Trophoblast cell (in vitro differentiated cells and primary cell): Measurements from ENCODE around the gene CRP.

Source experiments
- DNase-seq, 2 donors: peaks; one replicate each; pipeline ENCODE4 v3.0.0-alpha.2; 2016
- H2AFZ ChIP-seq: 2 replicates; pipeline ENCODE4 v1.6.1; 2013; ENCODE audit warnings: low read length, moderate library complexity, mild to moderate bottlenecking; ENCODE audit not compliant: insufficient read depth, poor library complexity
- H2AK5ac ChIP-seq: 2 replicates; pipeline ENCODE4 v1.6.1; 2013; ENCODE audit warnings: mild to moderate bottlenecking, low read length
- H2BK120ac ChIP-seq: 2 replicates; pipeline ENCODE4 v1.6.1; 2013; ENCODE audit warnings: low read length, mild to moderate bottlenecking, moderate library complexity; ENCODE audit not compliant: insufficient read depth, poor library complexity
- H2BK12ac ChIP-seq: 2 replicates; pipeline ENCODE4 v1.6.1; 2013; ENCODE audit warnings: mild to moderate bottlenecking, low read length, moderate library complexity
- H2BK5ac ChIP-seq: 2 replicates; pipeline ENCODE4 v1.6.1; 2013; ENCODE audit warnings: low read length, low read depth, moderate library complexity, mild to moderate bottlenecking; ENCODE audit not compliant: poor library complexity
- H3K14ac ChIP-seq: 2 replicates; pipeline ENCODE4 v1.6.1; 2013; ENCODE audit warnings: mild to moderate bottlenecking, low read length
- H3K18ac ChIP-seq: 2 replicates; pipeline ENCODE4 v1.6.1; 2013; ENCODE audit warnings: mild to moderate bottlenecking, low read length
- H3K23ac ChIP-seq: 2 replicates; pipeline ENCODE4 v1.6.1; 2013; ENCODE audit warnings: low read length
- H3K27ac ChIP-seq: 2 replicates; pipeline ENCODE4 v1.5.1; 2013; ENCODE audit warnings: low read depth, mild to moderate bottlenecking, inconsistent platforms, low read length, moderate library complexity
- H3K27me3 ChIP-seq: 2 replicates; pipeline ENCODE4 v1.6.1; 2013; ENCODE audit warnings: inconsistent platforms, mild to moderate bottlenecking, low read length, moderate library complexity; ENCODE audit not compliant: insufficient read depth
- H3K36me3 ChIP-seq, 2 experiments: 1 replicate in 1 of 2; 2 replicates in 1 of 2; pipeline ENCODE4 v1.6.1; 2013; ENCODE audit warnings: low read length in 2 of 2, mild to moderate bottlenecking in 2 of 2, moderate library complexity in 1 of 2; ENCODE audit not compliant: insufficient read depth in 2 of 2, control insufficient read depth in 1 of 2
- H3K4ac ChIP-seq: 2 replicates; pipeline ENCODE4 v1.6.1; 2013; ENCODE audit warnings: low read depth, mild to moderate bottlenecking, low read length, moderate library complexity
- H3K4me1 ChIP-seq, 2 experiments: 1 replicate in 1 of 2; 2 replicates in 1 of 2; pipeline ENCODE4 v1.6.1; 2013; ENCODE audit warnings: low read length in 2 of 2, mild to moderate bottlenecking in 2 of 2, moderate library complexity in 1 of 2; ENCODE audit not compliant: insufficient read depth in 2 of 2, control insufficient read depth in 1 of 2
- H3K4me2 ChIP-seq: 2 replicates; pipeline ENCODE4 v1.6.1; 2013; ENCODE audit warnings: inconsistent platforms, mild to moderate bottlenecking, low read length, moderate library complexity
- H3K4me3 ChIP-seq: 2 replicates; pipeline ENCODE4 v1.5.1; 2013; ENCODE audit warnings: mild to moderate bottlenecking, low read depth, low read length, inconsistent platforms
- H3K79me1 ChIP-seq: one replicate; pipeline ENCODE4 v1.6.1; 2013; ENCODE audit warnings: low read length
- H3K79me2 ChIP-seq: 2 replicates; pipeline ENCODE4 v1.6.1; 2013; ENCODE audit warnings: low read length, mild to moderate bottlenecking; ENCODE audit not compliant: control insufficient read depth, insufficient read depth, poor library complexity
- H3K9ac ChIP-seq: 2 replicates; pipeline ENCODE4 v1.6.1; 2013; ENCODE audit warnings: mild to moderate bottlenecking, low read length
- H3K9me3 ChIP-seq: 2 replicates; pipeline ENCODE4 v1.6.1; 2013; ENCODE audit warnings: low read depth, mild to moderate bottlenecking, control low read depth, inconsistent platforms, low read length; ENCODE audit not compliant: insufficient read depth
- H4K12ac ChIP-seq: 2 replicates; pipeline ENCODE4 v1.6.1; 2013; ENCODE audit warnings: low read depth, mild to moderate bottlenecking, low read length, moderate library complexity
- H4K8ac ChIP-seq: 2 replicates; pipeline ENCODE4 v1.6.1; 2013; ENCODE audit warnings: low read depth, mild to moderate bottlenecking, low read length, moderate library complexity
- H4K91ac ChIP-seq: one replicate; pipeline ENCODE4 v1.6.1; 2013; ENCODE audit warnings: low read depth, mild to moderate bottlenecking, low read length, moderate library complexity
- WGBS: extraction: QIAGEN DNeasy Blood & Tissue Kit; methylation state at CpG from one replicate; pipeline ENCODE4 v1.1.7; 2013; ENCODE audit warnings: missing lambda C conversion rate; ENCODE audit not compliant: insufficient read length, insufficient coverage; ENCODE audit errors: extremely low coverage; 5-methylcytosine and 5-hydroxymethylcytosine counted together

CRP gene

DNA sequence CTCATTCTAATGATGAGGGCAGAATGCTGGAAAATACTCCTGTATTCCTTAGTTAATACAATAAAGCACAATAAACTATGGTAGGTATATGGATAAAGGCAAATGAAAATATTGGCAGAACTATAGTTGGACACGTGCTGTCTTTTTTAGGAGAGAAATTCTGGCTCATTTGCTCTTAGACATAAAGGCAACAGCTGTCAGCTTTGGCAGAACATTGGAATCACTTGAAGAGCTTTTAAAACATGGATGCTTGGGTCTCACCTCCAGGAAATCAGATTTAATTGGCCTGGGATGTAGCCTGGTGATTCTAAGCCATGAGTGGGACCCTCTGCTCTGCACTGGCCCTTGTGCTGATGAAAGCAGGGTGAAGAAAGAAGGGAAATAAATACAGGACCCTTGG lies 9.9 kb downstream of the CRP start:
- peaks cover 10% of the 10 kb centered on the region for H3K79me1 ChIP-seq
- peak overlapping the region; percentile 61 for H2BK12ac ChIP-seq
- H3K27me3 ChIP-seq, result no peaks in the 10 kb centered on the region
- H3K79me2 ChIP-seq, result no peaks in the 10 kb centered on the region
- no peak overlapping the region for H3K9ac ChIP-seq
- H4K91ac ChIP-seq, result peak overlapping the region; percentile 79
- H3K18ac ChIP-seq, result peak overlapping the region; percentile 30
- H2BK5ac ChIP-seq, result peak overlapping the region; percentile 57
- no peak overlapping the region for H4K12ac ChIP-seq
- H3K14ac ChIP-seq, result peak overlapping the region; percentile 59
- peaks cover 10 to 12% of the 10 kb centered on the region in 2 experiments for H3K4me1 ChIP-seq
- no peaks in the 10 kb centered on the region for H3K36me3 ChIP-seq
- no peak overlapping the region for H3K4me3 ChIP-seq
- H2BK120ac ChIP-seq, result peak overlapping the region; percentile 70
- no peak overlapping the region for H3K4me2 ChIP-seq
- no peak for DNase-seq
- no peak overlapping the region for H3K23ac ChIP-seq
- no peak overlapping the region for H2AFZ ChIP-seq
- no peak overlapping the region for H3K4ac ChIP-seq
- peak overlapping the region; percentile 64 for H4K8ac ChIP-seq
- H2AK5ac ChIP-seq, result peak overlapping the region; percentile 66
- H3K9me3 ChIP-seq, result no peaks in the 10 kb centered on the region
- H3K27ac ChIP-seq, result peak overlapping the region; percentile 67
- no CpG with 5 or more reads among the region's 1 CpG for WGBS

DNA sequence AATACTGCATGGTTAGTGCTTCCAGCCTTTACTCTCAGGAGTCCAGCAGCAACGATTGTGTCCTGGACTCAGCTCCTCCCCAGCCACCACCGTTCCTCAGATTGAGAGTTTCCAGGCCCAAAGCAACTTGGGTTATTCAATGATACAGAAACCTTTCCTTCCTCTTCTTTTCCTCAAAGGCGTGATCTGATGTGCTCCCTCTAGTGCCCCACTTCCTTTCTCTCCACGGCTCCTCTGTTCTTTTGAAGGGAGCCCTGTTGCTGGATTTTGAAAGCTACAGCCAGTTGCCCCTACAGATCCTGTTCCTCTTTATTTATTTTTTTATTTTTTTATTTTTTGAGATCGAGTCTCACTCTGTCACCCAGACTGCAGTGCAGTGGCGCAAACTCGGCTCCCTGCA lies 14.1 kb downstream of the CRP start:
- no peak overlapping the region for H2BK12ac ChIP-seq
- H3K27ac ChIP-seq, result no peak overlapping the region
- no peak overlapping the region for H3K14ac ChIP-seq
- no peak overlapping the region for H2BK5ac ChIP-seq
- H3K4ac ChIP-seq, result no peak overlapping the region
- peaks cover 7 to 10% of the 10 kb centered on the region in 2 experiments for H3K4me1 ChIP-seq
- no peak overlapping the region for H3K4me3 ChIP-seq
- no peak overlapping the region for H3K23ac ChIP-seq
- H2AK5ac ChIP-seq, result no peak overlapping the region
- no peak overlapping the region for H4K12ac ChIP-seq
- no peaks in the 10 kb centered on the region for H3K9me3 ChIP-seq
- no peak overlapping the region for H2BK120ac ChIP-seq
- no peak overlapping the region for H4K8ac ChIP-seq
- DNase-seq, result no peak
- H3K4me2 ChIP-seq, result no peak overlapping the region
- WGBS, result no CpG with 5 or more reads among the region's 7 CpGs
- H4K91ac ChIP-seq, result no peak overlapping the region
- H3K9ac ChIP-seq, result no peak overlapping the region
- H3K79me1 ChIP-seq, result peaks cover 6% of the 10 kb centered on the region
- no peaks in the 10 kb centered on the region for H3K79me2 ChIP-seq
- H3K27me3 ChIP-seq, result no peaks in the 10 kb centered on the region
- H3K18ac ChIP-seq, result no peak overlapping the region
- no peak overlapping the region for H2AFZ ChIP-seq
- no peaks in the 10 kb centered on the region for H3K36me3 ChIP-seq

DNA sequence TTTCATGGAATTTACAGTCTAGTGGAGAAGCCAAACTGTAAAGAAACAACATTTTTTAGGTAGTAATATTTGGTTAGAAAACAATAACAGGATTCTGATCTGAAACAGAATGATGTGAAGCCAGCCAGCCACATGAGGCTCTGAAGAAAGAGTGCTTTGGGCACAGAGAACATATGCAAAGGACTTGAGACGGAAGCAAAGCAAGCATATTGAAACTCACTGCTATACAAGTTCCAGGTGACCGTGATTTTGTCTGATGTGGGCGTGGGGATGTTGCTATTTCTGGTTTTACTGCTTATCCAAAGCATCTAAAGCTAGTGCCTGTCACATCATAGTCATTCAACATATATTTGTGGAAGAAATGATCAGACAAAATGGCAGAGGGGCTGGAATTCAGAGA lies 14.7 kb downstream of the CRP start:
- Histone ChIP-seq H4K91ac (no peak overlapping the region), H3K79me1 (peaks cover 1% of the 10 kb centered on the region), H3K27ac (no peak overlapping the region), H3K14ac (no peak overlapping the region), H2BK5ac (no peak overlapping the region), H3K4me2 (no peak overlapping the region), H2AK5ac (no peak overlapping the region), H4K8ac (no peak overlapping the region), H3K27me3 (no peaks in the 10 kb centered on the region), H4K12ac (no peak overlapping the region), H2BK12ac (no peak overlapping the region), H3K18ac (no peak overlapping the region), H3K4me1 (peaks cover under 1 to 4% of the 10 kb centered on the region in 2 experiments), H3K79me2 (no peaks in the 10 kb centered on the region), H3K9me3 (no peaks in the 10 kb centered on the region), H2BK120ac (no peak overlapping the region), H3K36me3 (no peaks in the 10 kb centered on the region), H3K9ac (peak overlapping the region; percentile 73), H3K4me3 (no peak overlapping the region), H2AFZ (no peak overlapping the region), H3K23ac (no peak overlapping the region), H3K4ac (no peak overlapping the region)
- WGBS, result no CpG with 5 or more reads among the region's 3 CpGs
- peak in 1 of 2 donors; percentile 47 for DNase-seq

DNA sequence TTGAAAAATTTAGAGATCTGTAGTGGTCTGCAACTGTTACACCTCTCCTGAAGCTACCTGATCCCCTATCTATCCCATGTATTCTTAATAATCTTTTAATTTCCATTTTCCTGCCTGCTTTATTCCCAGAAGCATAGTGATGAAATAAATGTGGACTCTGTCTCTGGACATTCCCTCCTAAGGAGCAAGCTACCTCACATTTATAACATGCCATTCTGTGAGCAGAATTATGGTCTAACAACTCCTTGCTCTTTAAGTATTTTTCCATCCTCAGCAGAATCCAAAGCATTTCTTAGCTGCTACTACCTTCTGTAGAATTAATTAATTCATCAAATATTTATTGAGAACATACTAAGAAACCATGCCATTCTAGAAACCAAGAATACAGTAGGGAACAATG lies 15.1 kb downstream of the CRP start:
- Histone ChIP-seq H3K4ac (no peak overlapping the region), H3K27ac (no peak overlapping the region), H3K9me3 (no peaks in the 10 kb centered on the region), H3K4me1 (peaks cover 0 to 3% of the 10 kb centered on the region in 2 experiments), H3K18ac (no peak overlapping the region), H4K12ac (no peak overlapping the region), H2AFZ (no peak overlapping the region), H3K27me3 (no peaks in the 10 kb centered on the region), H3K79me2 (no peaks in the 10 kb centered on the region), H3K79me1 (no peaks in the 10 kb centered on the region), H3K36me3 (no peaks in the 10 kb centered on the region), H2BK12ac (no peak overlapping the region), H3K14ac (no peak overlapping the region), H3K9ac (no peak overlapping the region), H3K23ac (no peak overlapping the region), H3K4me3 (no peak overlapping the region), H4K8ac (no peak overlapping the region), H2BK120ac (no peak overlapping the region), H2BK5ac (no peak overlapping the region), H4K91ac (no peak overlapping the region), H3K4me2 (no peak overlapping the region), H2AK5ac (no peak overlapping the region)
- DNase-seq, result peak in 1 of 2 donors; percentile 52
